ENCODE data around the gene CCBE1.

Gene CCBE1

GRCh38 chr18:59565957-59566356 lies 131.3 kb downstream of the CCBE1 start:
- DNase-seq, result no peak

GRCh38 chr18:59564561-59564960 lies 132.7 kb downstream of the CCBE1 start:
- no peak for DNase-seq

- DNase-seq, result no peak
These were observed 133.9 kb downstream of the CCBE1 start for GRCh38 chr18:59563176-59563785.

- DNase-seq, result no peak
These were observed 134.5 kb downstream of the CCBE1 start for GRCh38 chr18:59562751-59563150.

- no peak for DNase-seq
These were observed 135.6 kb downstream of the CCBE1 start for GRCh38 chr18:59561612-59562011.

- DNase-seq, result peak; percentile 81 to 82
These were observed 136.7 kb downstream of the CCBE1 start for GRCh38 chr18:59560556-59560955.

GRCh38 chr18:59559528-59559927 lies 137.7 kb downstream of the CCBE1 start:
- no peak for DNase-seq

GRCh38 chr18:59555995-59556659 lies 141.1 kb downstream of the CCBE1 start:
- DNase-seq, result no peak

GRCh38 chr18:59554796-59555335 lies 142.4 kb downstream of the CCBE1 start:
- no peak for DNase-seq

GRCh38 chr18:59553273-59553870 lies 143.9 kb downstream of the CCBE1 start:
- DNase-seq, result no peak

GRCh38 chr18:59551902-59552635 lies 145.2 kb downstream of the CCBE1 start:
- no peak for DNase-seq

GRCh38 chr18:59550174-59550516 lies 147.1 kb downstream of the CCBE1 start:
- DNase-seq, result no peak

GRCh38 chr18:59549503-59550173 lies 147.6 kb downstream of the CCBE1 start:
- DNase-seq, result no peak

GRCh38 chr18:59547581-59548182 lies 149.5 kb downstream of the CCBE1 start:
- no peak for DNase-seq

GRCh38 chr18:59546188-59546587 lies 151.0 kb downstream of the CCBE1 start:
- no peak for DNase-seq

GRCh38 chr18:59540780-59541179 lies 156.4 kb downstream of the CCBE1 start:
- DNase-seq, result no peak

- DNase-seq, result no peak
These were observed 156.9 kb downstream of the CCBE1 start for GRCh38 chr18:59540346-59540745.

- DNase-seq, result no peak
These were observed 158.1 kb downstream of the CCBE1 start for GRCh38 chr18:59539108-59539507.

- no peak for DNase-seq
These were observed 159.6 kb downstream of the CCBE1 start for GRCh38 chr18:59537579-59537978.

- DNase-seq, result no peak
These were observed 161.1 kb downstream of the CCBE1 start for GRCh38 chr18:59536166-59536565.

- no peak for DNase-seq
These were observed 162.2 kb downstream of the CCBE1 start for GRCh38 chr18:59535055-59535454.

GRCh38 chr18:59528866-59529265 lies 168.4 kb downstream of the CCBE1 start:
- DNase-seq, result no peak

Measured in NCI-H187 (cell line).